GM18858 (cell line): Measurements from ENCODE around the gene OR51S1.
"Not testable (repeated sequence)": the region's sequence is repeated elsewhere in the genome, so short reads cannot be mapped to it uniquely, and the experiment has no call there.

Experiments used
- ATAC-seq: cut with Tn5 transposase; IDR thresholded peaks from one replicate; pipeline ENCODE4 v1.9.1; 2021; ENCODE audit not compliant: unreplicated experiment

The OR51S1 gene, protein sequence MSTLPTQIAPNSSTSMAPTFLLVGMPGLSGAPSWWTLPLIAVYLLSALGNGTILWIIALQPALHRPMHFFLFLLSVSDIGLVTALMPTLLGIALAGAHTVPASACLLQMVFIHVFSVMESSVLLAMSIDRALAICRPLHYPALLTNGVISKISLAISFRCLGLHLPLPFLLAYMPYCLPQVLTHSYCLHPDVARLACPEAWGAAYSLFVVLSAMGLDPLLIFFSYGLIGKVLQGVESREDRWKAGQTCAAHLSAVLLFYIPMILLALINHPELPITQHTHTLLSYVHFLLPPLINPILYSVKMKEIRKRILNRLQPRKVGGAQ

GRCh38 chr11:4848908-4849532, at the start of gene OR51S1:
Gene OR51S1, minus strand, starts transcription at chr11:4849208. Its CDS starts 0 bp downstream, at chr11:4849208.
- no peak for ATAC-seq

DNA sequence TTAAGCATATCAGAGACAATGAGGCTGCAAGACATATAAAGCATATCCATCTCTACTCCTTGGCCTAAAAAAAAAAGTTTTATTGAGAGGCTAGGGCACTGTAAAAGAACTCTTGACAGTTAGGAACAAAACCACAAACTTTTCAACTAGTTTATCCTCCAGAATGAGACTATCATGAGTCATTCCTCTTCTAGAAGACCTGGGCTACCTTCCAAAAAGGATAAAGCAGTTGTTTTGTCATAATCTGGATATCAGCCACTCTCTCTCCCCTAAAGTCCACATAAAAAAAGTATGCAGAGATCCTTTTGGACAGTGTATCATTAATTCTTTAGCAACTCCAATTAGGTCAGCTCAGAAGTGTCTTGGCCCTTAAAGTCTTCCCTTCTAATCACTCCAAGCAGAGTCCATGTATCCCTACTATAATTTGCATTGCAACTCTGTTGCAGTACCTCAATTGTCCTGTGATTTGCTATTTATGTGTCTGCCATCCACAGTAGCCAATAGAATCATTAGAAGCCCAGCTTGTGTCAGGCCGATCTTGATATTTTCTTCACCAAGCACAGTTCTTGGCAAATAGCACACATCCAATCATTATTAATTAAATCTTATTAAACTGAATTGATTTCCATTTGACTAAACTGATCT, 43.1 kb upstream of the OR51S1 start:
- no peak for ATAC-seq

DNA sequence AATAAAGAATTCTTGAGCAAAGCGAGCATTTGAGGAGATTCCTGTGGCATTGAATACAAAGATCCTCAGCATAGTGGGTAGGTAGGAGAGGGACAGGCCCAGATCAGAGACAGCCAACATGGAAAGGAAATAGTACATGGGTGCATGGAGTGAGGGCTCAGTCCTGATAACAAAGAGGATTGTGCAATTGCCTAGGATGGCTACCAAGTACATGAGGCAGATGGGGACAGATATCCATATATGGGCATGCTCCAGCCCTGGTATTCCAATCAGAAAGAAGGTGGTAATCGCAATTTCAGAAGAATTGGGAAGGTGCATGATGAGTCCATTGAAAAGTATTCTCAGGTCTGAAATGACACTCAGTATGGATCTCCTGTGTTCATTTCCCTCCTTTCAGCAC, 41.3 kb upstream of the OR51S1 start:
- no peak for ATAC-seq

GRCh38 chr11:4887591-4887990, 38.6 kb upstream of the OR51S1 start:
- ATAC-seq = no peak

DNA sequence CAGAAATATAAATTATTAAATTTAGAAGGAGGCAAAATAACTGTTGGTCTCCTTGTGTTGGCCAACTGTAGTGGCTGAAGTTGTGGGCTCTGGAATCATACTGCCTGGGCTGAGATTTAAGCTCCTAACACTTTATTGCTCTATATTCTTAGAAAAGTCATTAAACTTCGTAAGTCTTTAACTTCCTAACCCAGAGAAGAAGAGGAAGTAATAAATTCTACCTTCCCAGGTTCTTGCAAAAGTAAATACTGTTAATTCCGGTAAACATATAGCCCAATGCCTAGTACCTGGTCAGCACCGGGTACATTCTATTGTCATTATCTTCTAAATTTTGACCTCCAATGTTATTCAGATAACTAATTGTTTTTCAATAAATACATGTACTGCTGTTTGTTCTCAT, 37.2 kb upstream of the OR51S1 start:
- no peak for ATAC-seq

- ATAC-seq = no peak
Observed at GRCh38 chr11:4884361-4884760, 35.4 kb upstream of the OR51S1 start.

DNA sequence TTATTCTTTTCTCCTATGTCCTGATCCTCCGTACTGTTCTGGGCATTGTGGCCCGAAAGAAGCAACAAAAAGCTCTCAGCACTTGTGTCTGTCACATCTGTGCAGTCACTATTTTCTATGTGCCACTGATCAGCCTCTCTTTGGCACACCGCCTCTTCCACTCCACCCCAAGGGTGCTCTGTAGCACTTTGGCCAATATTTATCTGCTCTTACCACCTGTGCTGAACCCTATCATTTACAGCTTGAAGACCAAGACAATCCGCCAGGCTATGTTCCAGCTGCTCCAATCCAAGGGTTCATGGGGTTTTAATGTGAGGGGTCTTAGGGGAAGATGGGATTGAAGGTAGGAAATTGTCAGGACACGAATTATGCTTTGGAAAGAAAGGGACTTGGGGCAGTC, 33.5 kb upstream of the OR51S1 start:
- ATAC-seq = no peak

DNA sequence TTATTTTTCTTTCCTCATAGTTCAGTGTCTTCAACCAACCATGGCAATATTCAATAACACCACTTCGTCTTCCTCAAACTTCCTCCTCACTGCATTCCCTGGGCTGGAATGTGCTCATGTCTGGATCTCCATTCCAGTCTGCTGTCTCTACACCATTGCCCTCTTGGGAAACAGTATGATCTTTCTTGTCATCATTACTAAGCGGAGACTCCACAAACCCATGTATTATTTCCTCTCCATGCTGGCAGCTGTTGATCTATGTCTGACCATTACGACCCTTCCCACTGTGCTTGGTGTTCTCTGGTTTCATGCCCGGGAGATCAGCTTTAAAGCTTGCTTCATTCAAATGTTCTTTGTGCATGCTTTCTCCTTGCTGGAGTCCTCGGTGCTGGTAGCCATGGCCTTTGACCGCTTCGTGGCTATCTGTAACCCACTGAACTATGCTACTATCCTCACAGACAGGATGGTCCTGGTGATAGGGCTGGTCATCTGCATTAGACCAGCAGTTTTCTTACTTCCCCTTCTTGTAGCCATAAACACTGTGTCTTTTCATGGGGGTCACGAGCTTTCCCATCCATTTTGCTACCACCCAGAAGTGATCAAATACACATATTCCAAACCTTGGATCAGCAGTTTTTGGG, 33.0 kb upstream of the OR51S1 start, which contains the start of gene OR51T1:
Gene OR51T1 (plus strand): TSS at position 41 of the 641 bp plus-strand sequence. CDS start 0 bp downstream, at position 41.
- no peak for ATAC-seq

DNA sequence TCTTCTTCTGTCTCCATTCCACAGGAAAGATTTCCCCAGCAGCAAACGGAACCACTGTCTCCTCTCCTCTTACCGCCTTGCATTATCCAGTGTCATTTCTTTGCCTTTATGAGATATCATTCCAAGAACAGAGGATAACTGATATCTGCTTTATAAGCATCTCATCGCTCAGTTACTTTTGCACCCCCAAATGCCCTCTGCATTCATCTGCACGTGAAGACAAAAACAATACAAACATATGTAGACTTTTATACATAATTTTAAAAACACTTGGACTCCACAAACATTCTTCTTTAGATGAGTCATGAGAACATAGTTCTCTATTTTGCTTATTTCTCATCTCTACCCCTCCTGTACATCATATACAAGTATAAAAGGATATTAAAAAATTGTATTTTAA, 32.2 kb upstream of the OR51S1 start:
- ATAC-seq = no peak

- ATAC-seq = no peak
Observed at GRCh38 chr11:4865855-4866254, 16.8 kb upstream of the OR51S1 start.

- ATAC-seq = no peak
Observed at GRCh38 chr11:4863876-4864275, 14.9 kb upstream of the OR51S1 start.

- ATAC-seq = no peak
Observed at GRCh38 chr11:4862447-4863236, 13.6 kb upstream of the OR51S1 start.

DNA sequence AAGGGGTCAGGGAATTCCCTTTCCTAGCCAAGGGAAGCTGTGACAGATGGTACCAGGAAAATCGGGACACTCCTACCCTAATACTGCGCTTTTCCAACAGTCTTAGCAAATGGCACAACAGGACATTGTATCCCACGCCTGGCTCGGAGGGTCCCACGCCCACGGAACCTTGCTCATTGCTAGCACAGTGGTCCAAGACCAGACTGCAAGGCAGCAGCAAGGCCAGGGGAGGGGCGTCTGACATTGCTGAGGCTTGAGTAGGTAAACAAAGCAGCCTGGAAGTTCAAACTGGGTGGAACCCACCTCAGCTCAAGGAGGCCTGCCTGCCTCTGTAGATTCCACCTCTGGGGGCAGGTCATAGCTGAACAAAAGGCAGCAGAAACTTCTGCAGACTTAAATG, 5.3 kb upstream of the OR51S1 start:
- ATAC-seq = not testable (repeated sequence)

GRCh38 chr11:4851033-4851432, 2.0 kb upstream of the OR51S1 start:
- no peak for ATAC-seq

- ATAC-seq = no peak
Observed at GRCh38 chr11:4839851-4840549, 9.0 kb downstream of the OR51S1 start.

GRCh38 chr11:4830909-4831308, 18.1 kb downstream of the OR51S1 start:
- no peak for ATAC-seq

GRCh38 chr11:4830346-4830745, 18.7 kb downstream of the OR51S1 start:
- no peak for ATAC-seq

- no peak for ATAC-seq
Observed at GRCh38 chr11:4826425-4826824, 22.6 kb downstream of the OR51S1 start.

- ATAC-seq = no peak
Observed at GRCh38 chr11:4825132-4825531, 23.9 kb downstream of the OR51S1 start.

- ATAC-seq = no peak
Observed at GRCh38 chr11:4821021-4821420, 28.0 kb downstream of the OR51S1 start, which contains the start of gene OR51F2. Gene OR51F2, plus strand, starts transcription at chr11:4821321. Its CDS starts 101 bp downstream, at chr11:4821422.
